ENCODE data around the gene ADORA2B. TPM values are rescaled to one million over a fixed set of nuclear protein-coding genes. Genes with fewer than 3 reads are reported as not detected.
"Not testable (repeated sequence)": the region's sequence is repeated elsewhere in the genome, so short reads cannot be mapped to it uniquely, and the experiment has no call there.

ADORA2B gene
- total RNA-seq, 1 donor from 2014 or later = 0.48 TPM

GRCh38 chr17:15931394-15931793 is 13.5 kb upstream of the ADORA2B start:
- TF ChIP-seq CTCF (IDR thresholded peaks at IDR 0.05; ENCODE audit: unreplicated experiment) = no peak
- H3K36me3 Mint-ChIP-seq (ENCODE audit: insufficient read depth) = no peaks in the 10 kb centered on the region
- H3K27me3 Mint-ChIP-seq = peaks cover 20% of the 10 kb centered on the region
- no peaks in the 10 kb centered on the region for H3K4me1 Mint-ChIP-seq (ENCODE audit: low read depth)
- no peak for DNase-seq (ENCODE audit: low spot score, unreplicated experiment)
- H3K27ac Mint-ChIP-seq = no peak overlapping the region
- H3K9me3 Mint-ChIP-seq (ENCODE audit: low read depth) = no peaks in the 10 kb centered on the region
- H3K4me3 Mint-ChIP-seq (ENCODE audit: low read depth) = no peak overlapping the region

- H3K9me3 Mint-ChIP-seq (ENCODE audit: low read depth) = no peaks in the 10 kb centered on the region
- H3K4me3 Mint-ChIP-seq (ENCODE audit: low read depth) = no peak overlapping the region
- no peaks in the 10 kb centered on the region for H3K27me3 Mint-ChIP-seq
- H3K4me1 Mint-ChIP-seq (ENCODE audit: low read depth) = no peaks in the 10 kb centered on the region
- no peak overlapping the region for H3K27ac Mint-ChIP-seq
- no peak for DNase-seq (ENCODE audit: low spot score, unreplicated experiment)
- no peak for TF ChIP-seq CTCF (IDR thresholded peaks at IDR 0.05; ENCODE audit: unreplicated experiment)
- no peaks in the 10 kb centered on the region for H3K36me3 Mint-ChIP-seq (ENCODE audit: insufficient read depth)
These were observed 10.1 kb upstream of the ADORA2B start for GRCh38 chr17:15934866-15935265.

GRCh38 chr17:15935891-15936290 is 9.0 kb upstream of the ADORA2B start:
- Mint-ChIP-seq H3K4me1 (ENCODE audit: low read depth) (no peaks in the 10 kb centered on the region), H3K27ac (no peak overlapping the region), H3K36me3 (ENCODE audit: insufficient read depth) (no peaks in the 10 kb centered on the region), H3K9me3 (ENCODE audit: low read depth) (no peaks in the 10 kb centered on the region), H3K27me3 (peaks cover 7% of the 10 kb centered on the region), H3K4me3 (ENCODE audit: low read depth) (no peak overlapping the region)
- TF ChIP-seq CTCF (IDR thresholded peaks at IDR 0.05; ENCODE audit: unreplicated experiment) = no peak
- DNase-seq (ENCODE audit: low spot score, unreplicated experiment) = no peak

- H3K27ac Mint-ChIP-seq; H3K9me3 Mint-ChIP-seq (ENCODE audit: low read depth); H3K27me3 Mint-ChIP-seq; H3K4me3 Mint-ChIP-seq (ENCODE audit: low read depth); DNase-seq (ENCODE audit: low spot score, unreplicated experiment); H3K4me1 Mint-ChIP-seq (ENCODE audit: low read depth); H3K36me3 Mint-ChIP-seq (ENCODE audit: insufficient read depth): not testable (repeated sequence)
These were observed 8.4 kb upstream of the ADORA2B start for GRCh38 chr17:15936481-15936880.

- Mint-ChIP-seq H3K4me1 (ENCODE audit: low read depth) (peaks cover 5% of the 10 kb centered on the region), H3K27ac (no peak overlapping the region), H3K27me3 (peaks cover 43% of the 10 kb centered on the region)
These were observed 3.1 kb upstream of the ADORA2B start for GRCh38 chr17:15941781-15942180.

More at GRCh38 chr17:15941781-15942180, 3.1 kb upstream of the ADORA2B start:
- H3K36me3 Mint-ChIP-seq (ENCODE audit: insufficient read depth) = no peaks in the 10 kb centered on the region
- no peak for TF ChIP-seq CTCF (IDR thresholded peaks at IDR 0.05; ENCODE audit: unreplicated experiment)
- H3K4me3 Mint-ChIP-seq (ENCODE audit: low read depth) = no peak overlapping the region
- no peak for DNase-seq (ENCODE audit: low spot score, unreplicated experiment)
- H3K9me3 Mint-ChIP-seq (ENCODE audit: low read depth) = no peaks in the 10 kb centered on the region
